HCT116 (cell line): Measurements from ENCODE around the gene SLC7A10. TPM values are rescaled to one million over a fixed set of nuclear protein-coding genes. Genes with fewer than 3 reads are reported as not detected.

Experiments used
- ATAC-seq: fragments of 200-7000 bp; cut with Tn5 transposase; 2 replicates; pipeline ENCODE4 v1.9.1; 2020; ENCODE audit warnings: mild to moderate bottlenecking, moderate library complexity
- BruUV-seq: library from RNA; stranded (reverse); fragments of 400-500 nt; replicated peaks from 2 replicates; lab custom pipeline; 2021; lab: Mats Ljungman, UMichigan
- CTCF ChIA-PET: fragments of 300-600 bp; sonication (Branson Sonifier 250); formaldehyde crosslinking; loops from one replicate; lab custom pipeline; 2021; ENCODE audit warnings: antibody characterized with exemption; lab: Charles Lee
- POLR2A ChIA-PET: fragments of 300-600, 350-600 bp; sonication (Branson Sonifier 250); formaldehyde crosslinking; loops from one replicate; lab custom pipeline; 2021; ENCODE audit warnings: antibody characterized with exemption; lab: Charles Lee
- RAD21 ChIA-PET, 2 experiments: fragments of 300-600 bp; sonication (Branson Sonifier 250); formaldehyde crosslinking; loops; one replicate each; lab custom pipeline; 2023; ENCODE audit warnings: low total read pairs in 2 of 2; ENCODE audit not compliant: uncharacterized antibody in 2 of 2, unreplicated experiment in 2 of 2, low non-redundant PET in 1 of 2; lab: Charles Lee
- DNase-seq: peaks from one replicate; pipeline ENCODE4 v3.0.0-alpha.2; 2010; ENCODE audit warnings: low read depth, low spot score
- H2AFZ ChIP-seq: fragments of 200-600 bp; shearing (Covaris generic), sonication (generic); 2 replicates; pipeline ENCODE4 v1.6.1; 2017; ENCODE audit warnings: low read depth, mixed run types, mixed read lengths, antibody characterized with exemption, low read length; ENCODE audit not compliant: poor library complexity, severe bottlenecking
- H3K27ac ChIP-seq: 2 replicates; pipeline ENCODE4 v1.5.1; 2012; ENCODE audit warnings: low read depth, low read length
- H3K27me3 ChIP-seq: fragments of 200-600 bp; sonication (generic); 2 replicates; pipeline ENCODE4 v1.6.1; 2016; ENCODE audit warnings: mixed run types, low read length, mixed read lengths; ENCODE audit not compliant: insufficient read depth
- H3K36me3 ChIP-seq, 2 experiments: fragments of 200-500 bp in 1 of 2; fragments of 200-600 bp in 1 of 2; sonication (Bioruptor generic) in 1 of 2; sonication (generic) in 1 of 2; 2 replicates each; pipeline versions ENCODE4 v1.5.1 to v1.6.1; 2014 to 2016; ENCODE audit warnings: low read length in 2 of 2, inconsistent platforms in 1 of 2, mixed read lengths in 1 of 2, mixed run types in 1 of 2; ENCODE audit not compliant: insufficient read depth in 2 of 2, control insufficient read depth in 1 of 2
- H3K4me1 ChIP-seq, 2 experiments: fragments of 200-600 bp in 1 of 2; sonication (generic) in 1 of 2; 2 replicates each; pipeline versions ENCODE4 v1.5.1 to v1.6.1; 2012 to 2017; ENCODE audit warnings: low read length in 2 of 2, inconsistent platforms in 1 of 2, mild to moderate bottlenecking in 1 of 2, mixed read lengths in 1 of 2, mixed run types in 1 of 2, moderate library complexity in 1 of 2; ENCODE audit not compliant: insufficient read depth in 2 of 2, control insufficient read depth in 1 of 2
- H3K4me2 ChIP-seq: fragments of 200-600 bp; sonication (generic); 2 replicates; pipeline ENCODE4 v1.6.1; 2017; ENCODE audit warnings: mixed run types, low read length, mixed read lengths
- H3K4me3 ChIP-seq, 2 experiments: fragments of 200-600 bp in 1 of 2; sonication (generic) in 1 of 2; replicated peaks in 1 of 2; 2 replicates each; pipeline ENCODE4 v1.5.1; 2011 to 2016; ENCODE audit warnings: low read length in 2 of 2, control low read depth in 1 of 2, low read depth in 1 of 2, mild to moderate bottlenecking in 1 of 2, mixed read lengths in 1 of 2, mixed run types in 1 of 2
- H3K79me2 ChIP-seq: fragments of 200-600 bp; sonication (generic); 2 replicates; pipeline ENCODE4 v1.6.1; 2017; ENCODE audit warnings: mild to moderate bottlenecking, mixed run types, low read length, moderate library complexity, mixed read lengths; ENCODE audit not compliant: insufficient read depth
- H3K9ac ChIP-seq: fragments of 200-600 bp; sonication (generic); 2 replicates; pipeline ENCODE4 v1.6.1; 2016; ENCODE audit warnings: low read length, mixed read lengths
- H3K9me2 ChIP-seq: fragments of 200-600 bp; sonication (generic), shearing (Covaris generic); 2 replicates; pipeline ENCODE4 v1.6.1; 2017; ENCODE audit warnings: mixed run types, mild to moderate bottlenecking, moderate library complexity; ENCODE audit not compliant: insufficient read depth
- H3K9me3 ChIP-seq, 2 experiments: fragments of 200-500 bp in 1 of 2; fragments of 200-600 bp in 1 of 2; sonication (Bioruptor generic) in 1 of 2; sonication (generic) in 1 of 2; 2 replicates each; pipeline ENCODE4 v1.6.1; 2014 to 2017; ENCODE audit warnings: low read length in 2 of 2, mixed read lengths in 2 of 2, inconsistent platforms in 1 of 2, low read depth in 1 of 2, mild to moderate bottlenecking in 1 of 2, mixed run types in 1 of 2, moderate library complexity in 1 of 2; ENCODE audit not compliant: control insufficient read depth in 1 of 2, insufficient read depth in 1 of 2
- H4K20me1 ChIP-seq: fragments of 200-600 bp; sonication (generic), shearing (Covaris generic); 2 replicates; pipeline ENCODE4 v1.6.1; 2017; ENCODE audit warnings: mixed run types, mild to moderate bottlenecking, moderate library complexity; ENCODE audit not compliant: insufficient read depth
- EZH2phosphoT487 ChIP-seq: fragments of 200-600 bp; IDR thresholded peaks from 2 replicates; pipeline ENCODE4 v1.6.1; 2018; ENCODE audit warnings: antibody characterized with exemption, borderline replicate concordance
- FOSL1 ChIP-seq: IDR thresholded peaks from 2 replicates; pipeline ENCODE4 v1.6.1; 2012; ENCODE audit warnings: low read depth
- JUND ChIP-seq: IDR thresholded peaks from 2 replicates; pipeline ENCODE4 v1.6.1; 2012
- RAD21 ChIP-seq: IDR thresholded peaks from 2 replicates; pipeline ENCODE4 v1.6.1; 2012; ENCODE audit warnings: low read depth, mild to moderate bottlenecking
- SRF ChIP-seq: IDR thresholded peaks from 2 replicates; pipeline ENCODE4 v1.6.1; 2012; ENCODE audit warnings: low read depth
- YY1 ChIP-seq: IDR thresholded peaks from 2 replicates; pipeline ENCODE4 v1.6.1; 2011; ENCODE audit warnings: low read length, low read depth, moderate library complexity, mild to moderate bottlenecking; ENCODE audit not compliant: insufficient replicate concordance; ENCODE audit errors: extremely low read depth
- intact Hi-C: fragments of 100-400 bp; cut with micrococcal nuclease; formaldehyde crosslinking; loops from 2 replicates; pipeline ENCODE4 v1.10.0; 2022
- total RNA-seq: library from RNA; stranded (reverse); gene quantifications from one replicate; pipeline ENCODE4 v1.2.1, GENCODE V29; 2021; ENCODE audit not compliant: unreplicated experiment
- TF ChIP-seq, protein P1 (sequence below): IDR thresholded peaks from 2 replicates; pipeline ENCODE4 v1.6.1; 2012; ENCODE audit warnings: low read depth

Gene SLC7A10
- total RNA-seq, 1 experiment from 2014 or later: 0.25 TPM

DNA sequence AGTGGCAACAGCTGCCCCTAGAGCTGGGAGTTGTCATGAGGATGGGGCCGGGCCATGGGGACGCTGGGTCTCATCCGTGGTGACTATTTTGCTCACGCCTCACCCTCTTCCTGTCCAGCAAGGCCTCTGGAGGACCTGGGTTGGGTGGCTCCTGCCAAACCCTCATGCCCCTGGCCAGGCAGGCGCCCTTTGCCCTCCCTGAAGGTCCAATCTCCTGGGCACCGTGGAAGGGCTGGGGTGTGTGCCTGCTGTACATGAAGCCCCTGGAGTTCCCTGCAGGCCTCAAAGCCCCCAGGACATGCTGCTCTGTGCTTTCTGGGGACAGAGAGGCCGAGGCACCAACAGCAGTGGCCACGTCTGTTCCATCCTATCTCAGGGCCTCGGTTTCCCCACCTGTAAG, 17.7 kb downstream of the SLC7A10 start:
- H3K4me3 ChIP-seq: no peak overlapping the region
- no peak overlapping the region for H3K27ac ChIP-seq
- no peaks in the 10 kb centered on the region for H3K4me1 ChIP-seq
- no peaks in the 10 kb centered on the region for H4K20me1 ChIP-seq
- intact Hi-C loops: no loop called here
- ChIA-PET CTCF (no interaction called here), POLR2A (no interaction called here)
- ATAC-seq (no peak), DNase-seq (no peak)
- peaks cover 0 to 4% of the 10 kb centered on the region in 2 experiments; a peak in 2 of 4 replicates for H3K36me3 ChIP-seq
- H2AFZ ChIP-seq: no peak overlapping the region
- H3K9ac ChIP-seq: no peak overlapping the region
- H3K79me2 ChIP-seq: no peaks in the 10 kb centered on the region
- H3K9me3 ChIP-seq: no peaks in the 10 kb centered on the region
- no peak for TF ChIP-seq EZH2phosphoT487
- no peak for TF ChIP-seq SRF
- TF ChIP-seq JUND: no peak
- TF ChIP-seq YY1: no peak
- TF ChIP-seq, protein P1, sequence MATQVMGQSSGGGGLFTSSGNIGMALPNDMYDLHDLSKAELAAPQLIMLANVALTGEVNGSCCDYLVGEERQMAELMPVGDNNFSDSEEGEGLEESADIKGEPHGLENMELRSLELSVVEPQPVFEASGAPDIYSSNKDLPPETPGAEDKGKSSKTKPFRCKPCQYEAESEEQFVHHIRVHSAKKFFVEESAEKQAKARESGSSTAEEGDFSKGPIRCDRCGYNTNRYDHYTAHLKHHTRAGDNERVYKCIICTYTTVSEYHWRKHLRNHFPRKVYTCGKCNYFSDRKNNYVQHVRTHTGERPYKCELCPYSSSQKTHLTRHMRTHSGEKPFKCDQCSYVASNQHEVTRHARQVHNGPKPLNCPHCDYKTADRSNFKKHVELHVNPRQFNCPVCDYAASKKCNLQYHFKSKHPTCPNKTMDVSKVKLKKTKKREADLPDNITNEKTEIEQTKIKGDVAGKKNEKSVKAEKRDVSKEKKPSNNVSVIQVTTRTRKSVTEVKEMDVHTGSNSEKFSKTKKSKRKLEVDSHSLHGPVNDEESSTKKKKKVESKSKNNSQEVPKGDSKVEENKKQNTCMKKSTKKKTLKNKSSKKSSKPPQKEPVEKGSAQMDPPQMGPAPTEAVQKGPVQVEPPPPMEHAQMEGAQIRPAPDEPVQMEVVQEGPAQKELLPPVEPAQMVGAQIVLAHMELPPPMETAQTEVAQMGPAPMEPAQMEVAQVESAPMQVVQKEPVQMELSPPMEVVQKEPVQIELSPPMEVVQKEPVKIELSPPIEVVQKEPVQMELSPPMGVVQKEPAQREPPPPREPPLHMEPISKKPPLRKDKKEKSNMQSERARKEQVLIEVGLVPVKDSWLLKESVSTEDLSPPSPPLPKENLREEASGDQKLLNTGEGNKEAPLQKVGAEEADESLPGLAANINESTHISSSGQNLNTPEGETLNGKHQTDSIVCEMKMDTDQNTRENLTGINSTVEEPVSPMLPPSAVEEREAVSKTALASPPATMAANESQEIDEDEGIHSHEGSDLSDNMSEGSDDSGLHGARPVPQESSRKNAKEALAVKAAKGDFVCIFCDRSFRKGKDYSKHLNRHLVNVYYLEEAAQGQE: no peak
- TF ChIP-seq RAD21: no peak
- no peak for TF ChIP-seq FOSL1
- TF ChIP-seq, all 23 proteins: peak for 0
- no peaks in the 10 kb centered on the region for H3K27me3 ChIP-seq
- no peak overlapping the region for H3K4me2 ChIP-seq
- no peaks in the 10 kb centered on the region for H3K9me2 ChIP-seq
- BruUV-seq: no TSS peak
- RAD21 ChIA-PET: no interaction called here
